ENCODE results near the gene ZFYVE27.
A peak's percentile ranks its signal among the peaks of the same experiment; 100 is the strongest.

Gene ZFYVE27

DNA sequence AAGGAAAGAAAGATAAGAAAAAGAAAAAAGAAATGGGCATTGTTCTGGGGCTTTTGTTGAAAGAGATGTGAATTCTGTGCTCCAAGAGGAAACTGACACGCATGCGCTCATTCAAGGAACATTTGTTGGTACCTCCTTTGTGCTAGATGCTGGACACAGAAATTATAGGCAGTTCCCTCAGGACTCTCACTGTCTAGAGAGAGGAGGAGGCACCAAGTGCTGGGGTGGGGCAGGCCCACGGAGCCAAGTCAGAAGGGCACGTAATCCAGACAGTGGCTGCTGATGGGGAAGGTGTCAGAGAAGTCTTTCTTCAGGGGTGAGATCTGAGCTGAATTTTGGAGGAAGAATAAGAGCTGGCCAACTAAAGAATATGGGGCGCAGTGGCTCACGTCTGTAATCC, 2.9 kb upstream of the ZFYVE27 start:
- Histone ChIP-seq H3K27me3 (no peaks in the 10 kb centered on the region), H3K4me1 (peaks cover 0 to 30% (median 19%) of the 10 kb centered on the region in 4 donors), H3K27ac (no peak overlapping the region), H3K36me3 (peaks cover 0 to 4% (median 0%) of the 10 kb centered on the region in 3 donors), H3K9me3 (no peaks in the 10 kb centered on the region), H3K4me3 (no peak overlapping the region)
- intact Hi-C loops (cut with DNase I; ENCODE audit: low total_unique reads): loop anchor here (5.0 kb wide), 2 partner anchors 37 to 57 kb away; no protein-coding TSS in a partner anchor
- TF ChIP-seq, protein P1, sequence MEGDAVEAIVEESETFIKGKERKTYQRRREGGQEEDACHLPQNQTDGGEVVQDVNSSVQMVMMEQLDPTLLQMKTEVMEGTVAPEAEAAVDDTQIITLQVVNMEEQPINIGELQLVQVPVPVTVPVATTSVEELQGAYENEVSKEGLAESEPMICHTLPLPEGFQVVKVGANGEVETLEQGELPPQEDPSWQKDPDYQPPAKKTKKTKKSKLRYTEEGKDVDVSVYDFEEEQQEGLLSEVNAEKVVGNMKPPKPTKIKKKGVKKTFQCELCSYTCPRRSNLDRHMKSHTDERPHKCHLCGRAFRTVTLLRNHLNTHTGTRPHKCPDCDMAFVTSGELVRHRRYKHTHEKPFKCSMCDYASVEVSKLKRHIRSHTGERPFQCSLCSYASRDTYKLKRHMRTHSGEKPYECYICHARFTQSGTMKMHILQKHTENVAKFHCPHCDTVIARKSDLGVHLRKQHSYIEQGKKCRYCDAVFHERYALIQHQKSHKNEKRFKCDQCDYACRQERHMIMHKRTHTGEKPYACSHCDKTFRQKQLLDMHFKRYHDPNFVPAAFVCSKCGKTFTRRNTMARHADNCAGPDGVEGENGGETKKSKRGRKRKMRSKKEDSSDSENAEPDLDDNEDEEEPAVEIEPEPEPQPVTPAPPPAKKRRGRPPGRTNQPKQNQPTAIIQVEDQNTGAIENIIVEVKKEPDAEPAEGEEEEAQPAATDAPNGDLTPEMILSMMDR (IDR thresholded peaks at IDR 0.05): no peak
- DNase-seq: no peak

DNA sequence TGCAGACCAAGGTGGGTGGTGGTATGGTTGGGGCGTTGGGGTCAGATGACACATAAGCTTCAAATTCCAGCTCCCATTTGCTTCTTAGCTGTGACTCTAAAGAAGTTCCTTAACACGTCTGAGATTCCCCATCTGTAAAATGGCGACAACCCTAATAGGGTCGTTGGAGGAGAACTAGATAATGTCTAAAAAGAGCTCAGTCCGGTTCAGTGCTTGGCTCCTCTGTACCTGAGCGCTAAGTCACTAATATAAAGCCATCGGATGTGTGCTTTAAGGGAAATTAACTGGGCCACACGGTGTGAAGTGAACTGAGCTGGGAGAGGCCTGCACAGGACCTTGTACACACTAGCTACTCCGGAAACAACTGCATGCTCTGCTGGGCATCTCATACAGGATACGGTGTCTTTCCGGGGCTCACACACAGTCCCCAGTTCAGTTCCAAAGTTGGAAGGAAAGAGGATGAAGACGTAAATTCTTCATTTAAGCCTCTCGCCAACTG, 476 bp upstream of the ZFYVE27 start:
- no peaks in the 10 kb centered on the region for H3K9me3 ChIP-seq
- H3K4me1 ChIP-seq: peaks cover 0 to 33% (median 23%) of the 10 kb centered on the region in 4 donors
- TF ChIP-seq, protein P1 (IDR thresholded peaks at IDR 0.05): no peak
- H3K4me3 ChIP-seq: peak overlapping the region; percentile 86 to 93
- H3K27me3 ChIP-seq: no peaks in the 10 kb centered on the region
- intact Hi-C loops (cut with DNase I; ENCODE audit: low total_unique reads): no loop called here
- peak overlapping the region; percentile 92 to 94 for H3K27ac ChIP-seq
- peaks cover 8 to 23% (median 11%) of the 10 kb centered on the region in 3 donors for H3K36me3 ChIP-seq
- no peak for DNase-seq

DNA sequence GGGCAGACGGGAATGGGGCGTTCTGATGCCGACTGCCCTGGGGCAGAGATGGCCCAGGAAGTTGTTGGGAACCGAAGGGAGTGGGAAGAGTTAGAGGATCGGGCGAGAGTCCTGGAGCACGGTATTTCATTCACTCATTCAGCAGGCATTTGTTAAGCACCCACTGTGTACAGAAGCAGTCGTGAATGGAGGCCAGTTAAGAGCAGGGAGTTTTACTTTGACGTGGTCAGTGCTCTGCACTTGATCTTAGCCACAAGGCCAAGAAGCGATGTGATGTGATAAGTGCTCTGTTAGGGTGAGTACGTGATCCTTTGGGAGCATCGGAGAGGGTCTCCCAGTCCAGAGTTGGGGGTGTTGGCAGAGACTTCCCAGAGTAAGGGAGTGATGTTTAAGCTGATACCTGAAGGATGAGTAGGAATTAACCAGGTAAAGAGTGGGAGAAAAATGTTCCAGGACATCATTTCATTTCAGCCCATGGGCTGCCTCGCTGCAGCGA, 890 bp downstream of the ZFYVE27 start:
- H3K36me3 ChIP-seq: peaks cover 14 to 26% (median 16%) of the 10 kb centered on the region in 3 donors
- peak overlapping the region; percentile 92 to 94 for H3K27ac ChIP-seq
- TF ChIP-seq, protein P1 (IDR thresholded peaks at IDR 0.05): no peak
- H3K27me3 ChIP-seq: no peaks in the 10 kb centered on the region
- intact Hi-C loops (cut with DNase I; ENCODE audit: low total_unique reads): no loop called here
- DNase-seq: no peak
- no peaks in the 10 kb centered on the region for H3K9me3 ChIP-seq
- peak overlapping the region; percentile 86 to 93 for H3K4me3 ChIP-seq
- H3K4me1 ChIP-seq: peaks cover 0 to 30% (median 21%) of the 10 kb centered on the region in 4 donors

DNA sequence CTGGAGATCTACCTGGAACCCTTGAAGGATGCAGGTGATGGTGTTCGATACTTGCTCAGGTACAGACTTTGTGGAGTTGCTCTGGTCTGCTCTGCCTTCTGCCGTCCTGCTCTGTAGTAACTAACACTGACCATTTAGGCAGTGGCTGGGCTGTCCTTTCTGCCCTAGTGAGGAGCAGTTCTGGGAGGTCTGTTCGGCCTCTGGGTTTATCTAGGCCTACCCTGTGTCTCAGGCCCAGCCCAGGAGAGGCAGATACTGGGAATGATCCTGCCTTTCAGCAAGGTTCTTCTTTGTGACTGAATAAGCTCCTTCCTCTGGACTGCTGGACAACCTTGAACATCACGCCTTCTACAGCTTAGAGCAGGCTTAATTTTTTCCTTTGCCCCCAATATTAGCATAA, 1.7 kb downstream of the ZFYVE27 start:
- no peak overlapping the region for H3K4me3 ChIP-seq
- TF ChIP-seq, protein P1 (IDR thresholded peaks at IDR 0.05): no peak
- H3K27me3 ChIP-seq: no peaks in the 10 kb centered on the region
- intact Hi-C loops (cut with DNase I; ENCODE audit: low total_unique reads): no loop called here
- H3K9me3 ChIP-seq: no peaks in the 10 kb centered on the region
- H3K4me1 ChIP-seq: peaks cover 0 to 30% (median 21%) of the 10 kb centered on the region in 4 donors
- H3K27ac ChIP-seq: no peak overlapping the region
- DNase-seq: no peak
- peaks cover 22 to 34% (median 24%) of the 10 kb centered on the region in 3 donors for H3K36me3 ChIP-seq

DNA sequence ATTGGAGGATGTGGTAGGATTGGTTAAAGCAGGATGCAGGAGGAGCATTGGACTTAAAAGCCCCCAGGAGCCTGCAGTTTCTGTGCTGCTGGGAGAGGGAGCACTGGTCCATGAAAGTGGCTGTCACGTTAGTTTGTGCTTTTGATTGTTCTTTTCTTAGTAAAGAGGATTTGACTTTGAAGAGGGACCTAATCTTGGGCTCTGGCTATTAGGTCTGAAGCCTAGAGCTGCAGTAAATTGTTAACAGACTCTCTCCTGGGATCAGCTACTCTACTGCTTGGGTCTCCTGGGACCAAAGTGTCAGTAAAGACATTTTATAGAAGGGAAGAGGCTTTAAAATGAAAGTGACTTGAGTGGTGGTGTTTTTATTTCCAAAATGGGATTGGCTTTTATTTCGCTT, 3.7 kb downstream of the ZFYVE27 start:
- intact Hi-C loops (cut with DNase I; ENCODE audit: low total_unique reads): no loop called here
- H3K27ac ChIP-seq: no peak overlapping the region
- peaks cover 30 to 54% (median 42%) of the 10 kb centered on the region in 3 donors for H3K36me3 ChIP-seq
- no peak for DNase-seq
- no peaks in the 10 kb centered on the region for H3K27me3 ChIP-seq
- TF ChIP-seq, protein P1 (IDR thresholded peaks at IDR 0.05): no peak
- H3K4me3 ChIP-seq: no peak overlapping the region
- no peaks in the 10 kb centered on the region for H3K9me3 ChIP-seq
- H3K4me1 ChIP-seq: peaks cover 0 to 30% (median 21%) of the 10 kb centered on the region in 4 donors

All from tibial artery (tissue), 4 donors.